Measurements from ENCODE around the gene SYT7. TPM values are rescaled to one million over a fixed set of nuclear protein-coding genes. Genes with fewer than 3 reads are reported as not detected.

The SYT7 gene
- total RNA-seq, 4 donors from 2014 or later = 2.1 to 10.0 (median 5.9) TPM

GRCh38 chr11:61571337-61571736 lies 9.5 kb downstream of the SYT7 start:
- no peak overlapping the region for H3K27ac ChIP-seq
- no peaks in the 10 kb centered on the region for H3K9me3 ChIP-seq
- no peak for TF ChIP-seq POLR2A (IDR thresholded peaks at IDR 0.05)
- no peak for TF ChIP-seq CTCF (IDR thresholded peaks at IDR 0.05)
- intact Hi-C loops (cut with DNase I; ENCODE audit: low total_unique reads) = no loop called here
- no peaks in the 10 kb centered on the region for H3K27me3 ChIP-seq
- no peak overlapping the region for H3K4me3 ChIP-seq
- no peak for DNase-seq
- H3K36me3 ChIP-seq = no peaks in the 10 kb centered on the region
- no peaks in the 10 kb centered on the region for H3K4me1 ChIP-seq

- Histone ChIP-seq H3K27ac (no peak overlapping the region), H3K9me3 (no peaks in the 10 kb centered on the region), H3K4me3 (no peak overlapping the region), H3K36me3 (no peaks in the 10 kb centered on the region), H3K27me3 (no peaks in the 10 kb centered on the region), H3K4me1 (no peaks in the 10 kb centered on the region)
- TF ChIP-seq CTCF (IDR thresholded peaks at IDR 0.05) = no peak
- no peak for TF ChIP-seq POLR2A (IDR thresholded peaks at IDR 0.05)
- no peak for DNase-seq
- intact Hi-C loops (cut with DNase I; ENCODE audit: low total_unique reads) = no loop called here
Observed at GRCh38 chr11:61569701-61570100, 11.2 kb downstream of the SYT7 start.

GRCh38 chr11:61569018-61569417 lies 11.9 kb downstream of the SYT7 start:
- Histone ChIP-seq H3K36me3 (no peaks in the 10 kb centered on the region), H3K27me3 (no peaks in the 10 kb centered on the region), H3K27ac (no peak overlapping the region), H3K4me3 (no peak overlapping the region), H3K4me1 (no peaks in the 10 kb centered on the region), H3K9me3 (no peaks in the 10 kb centered on the region)
- no peak for DNase-seq
- no peak for TF ChIP-seq POLR2A (IDR thresholded peaks at IDR 0.05)
- TF ChIP-seq CTCF (IDR thresholded peaks at IDR 0.05) = no peak
- intact Hi-C loops (cut with DNase I; ENCODE audit: low total_unique reads) = no loop called here

- H3K27me3 ChIP-seq = no peaks in the 10 kb centered on the region
- DNase-seq = peak; percentile 58 to 81
- H3K36me3 ChIP-seq = no peaks in the 10 kb centered on the region
- intact Hi-C loops (cut with DNase I; ENCODE audit: low total_unique reads) = no loop called here
- H3K4me3 ChIP-seq = no peak overlapping the region
- no peak for TF ChIP-seq POLR2A (IDR thresholded peaks at IDR 0.05)
- TF ChIP-seq CTCF (IDR thresholded peaks at IDR 0.05) = no peak
- H3K4me1 ChIP-seq = no peaks in the 10 kb centered on the region
- no peaks in the 10 kb centered on the region for H3K9me3 ChIP-seq
- no peak overlapping the region for H3K27ac ChIP-seq
Observed at GRCh38 chr11:61567286-61568061, 13.4 kb downstream of the SYT7 start.

GRCh38 chr11:61564936-61565696 lies 15.8 kb downstream of the SYT7 start:
- H3K9me3 ChIP-seq = no peaks in the 10 kb centered on the region
- DNase-seq = no peak
- no peaks in the 10 kb centered on the region for H3K27me3 ChIP-seq
- no peaks in the 10 kb centered on the region for H3K36me3 ChIP-seq
- H3K27ac ChIP-seq = no peak overlapping the region
- TF ChIP-seq CTCF (IDR thresholded peaks at IDR 0.05) (no peak), POLR2A (IDR thresholded peaks at IDR 0.05) (no peak)
- intact Hi-C loops (cut with DNase I; ENCODE audit: low total_unique reads) = no loop called here
- H3K4me3 ChIP-seq = no peak overlapping the region
- H3K4me1 ChIP-seq = no peaks in the 10 kb centered on the region
